Spleen (tissue), 7 donors: ENCODE data around the gene SLC28A1.

Source experiments
- CTCF ChIP-seq, 11 experiments: fragments of 200-600 bp in 7 of 11; fragments of 450-650 bp in 4 of 11; sonication (generic) in 4 of 11; IDR thresholded peaks in 8 of 11; conservative IDR thresholded peaks in 3 of 11; 1 replicate in 7 of 11; 2 replicates in 4 of 11; pipeline versions ENCODE4 v1.4.0 to v1.8.0; 2016 to 2021; ENCODE audit warnings: antibody characterized with exemption in 11 of 11, inconsistent platforms in 4 of 11, mild to moderate bottlenecking in 1 of 11
- POLR2A ChIP-seq, 3 donors: fragments of 450-650 bp; IDR thresholded peaks; one replicate each; pipeline ENCODE4 v1.5.1; 2017; ENCODE audit warnings: antibody characterized with exemption in 3 of 3, mild to moderate bottlenecking in 1 of 3
- donor health status: DM: no; HTN: no; CAD: no; lungs with moderate emphysema.
- donor health status: DM: no; HTN: no; CAD: no.
- donor health status: DM: no; HTN: no; CAD: no.

GRCh38 chr15:84864444-84864795 lies 20.0 kb upstream of the SLC28A1 start:
- TF ChIP-seq CTCF (IDR thresholded peaks at IDR 0.05 in 8 of 11, conservative IDR thresholded peaks at IDR 0.05 in 3 of 11) (no peak), POLR2A (IDR thresholded peaks at IDR 0.05) (no peak)
